Measurements from ENCODE around the gene SHPK.
A peak's percentile ranks its signal among the peaks of the same experiment; 100 is the strongest.
"Not testable (repeated sequence)": the region's sequence is repeated elsewhere in the genome, so short reads cannot be mapped to it uniquely, and the experiment has no call there.

The SHPK gene

GRCh38 chr17:3585826-3586225 lies 50.2 kb downstream of the SHPK start:
- no peak for DNase-seq

DNA sequence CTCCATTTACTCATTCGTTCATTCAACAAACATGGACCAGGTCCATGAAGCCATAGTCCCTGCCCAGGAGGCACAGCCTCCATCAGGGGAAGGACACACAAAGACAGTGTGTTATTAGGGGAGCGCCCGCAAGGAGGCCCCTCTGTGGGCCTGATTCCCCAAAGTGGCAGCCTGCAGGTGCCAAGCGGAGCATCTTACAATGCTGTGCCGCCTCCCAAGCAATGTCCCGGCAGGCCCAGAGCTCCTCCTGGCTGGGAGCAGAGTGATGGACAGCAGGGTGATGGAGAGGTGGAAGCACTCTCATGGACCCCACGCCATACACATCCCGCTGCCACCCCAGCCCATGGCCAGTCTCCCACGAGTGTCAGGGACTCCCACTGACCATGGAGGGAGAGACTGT lies 52.6 kb downstream of the SHPK start:
- no peak for DNase-seq

- no peak for DNase-seq
These were observed 53.1 kb downstream of the SHPK start for GRCh38 chr17:3582915-3583314.

GRCh38 chr17:3578667-3579066 lies 57.4 kb downstream of the SHPK start:
- not testable (repeated sequence) for DNase-seq

DNA sequence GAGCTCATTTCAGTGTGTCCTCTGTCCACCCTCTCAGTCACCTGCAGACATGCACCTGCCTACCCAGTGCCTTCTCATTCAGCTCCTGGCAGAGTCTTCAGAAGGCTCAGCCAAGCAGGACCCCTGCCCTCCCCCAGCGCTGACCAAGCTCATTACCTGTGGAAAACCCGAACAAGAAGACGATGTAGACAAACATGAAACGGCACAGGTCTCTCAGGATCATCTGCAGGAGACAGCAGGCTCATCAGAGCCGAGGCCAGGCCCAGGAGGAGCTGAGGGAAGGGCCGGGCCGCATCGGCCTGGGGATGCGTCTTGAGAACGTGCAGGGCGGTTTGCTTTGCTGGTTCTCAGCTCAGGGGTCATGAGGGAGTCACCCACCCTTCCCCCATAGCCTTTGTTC lies 59.1 kb downstream of the SHPK start:
- DNase-seq = no peak

- DNase-seq = no peak
These were observed 60.5 kb downstream of the SHPK start for GRCh38 chr17:3575511-3575910.

GRCh38 chr17:3574231-3574630 lies 61.8 kb downstream of the SHPK start:
- no peak for DNase-seq

- peak; percentile 12 for DNase-seq
These were observed 62.6 kb downstream of the SHPK start for GRCh38 chr17:3573246-3574100.

DNA sequence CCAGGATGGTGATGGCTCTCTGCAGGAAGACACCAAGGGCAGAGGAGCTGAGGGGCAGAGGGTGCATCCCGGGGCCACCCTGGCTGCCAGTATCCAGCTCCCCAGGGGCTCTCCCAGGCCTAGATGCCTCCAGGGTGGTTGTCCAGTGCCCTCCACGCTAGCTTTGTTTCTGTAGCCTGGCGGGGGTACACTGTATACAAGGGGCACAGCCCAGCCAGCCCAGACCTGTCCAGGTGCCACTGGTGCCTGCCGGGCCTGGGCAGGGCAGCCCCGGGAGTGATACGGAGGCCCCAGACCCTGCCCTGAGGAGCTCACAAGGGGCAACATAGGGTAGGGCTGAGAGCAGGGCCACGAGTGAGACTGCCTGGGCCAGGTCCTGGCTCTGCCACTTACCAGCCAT lies 63.8 kb downstream of the SHPK start:
- DNase-seq = no peak

- DNase-seq = no peak
These were observed 64.8 kb downstream of the SHPK start for GRCh38 chr17:3571043-3571900.

DNA sequence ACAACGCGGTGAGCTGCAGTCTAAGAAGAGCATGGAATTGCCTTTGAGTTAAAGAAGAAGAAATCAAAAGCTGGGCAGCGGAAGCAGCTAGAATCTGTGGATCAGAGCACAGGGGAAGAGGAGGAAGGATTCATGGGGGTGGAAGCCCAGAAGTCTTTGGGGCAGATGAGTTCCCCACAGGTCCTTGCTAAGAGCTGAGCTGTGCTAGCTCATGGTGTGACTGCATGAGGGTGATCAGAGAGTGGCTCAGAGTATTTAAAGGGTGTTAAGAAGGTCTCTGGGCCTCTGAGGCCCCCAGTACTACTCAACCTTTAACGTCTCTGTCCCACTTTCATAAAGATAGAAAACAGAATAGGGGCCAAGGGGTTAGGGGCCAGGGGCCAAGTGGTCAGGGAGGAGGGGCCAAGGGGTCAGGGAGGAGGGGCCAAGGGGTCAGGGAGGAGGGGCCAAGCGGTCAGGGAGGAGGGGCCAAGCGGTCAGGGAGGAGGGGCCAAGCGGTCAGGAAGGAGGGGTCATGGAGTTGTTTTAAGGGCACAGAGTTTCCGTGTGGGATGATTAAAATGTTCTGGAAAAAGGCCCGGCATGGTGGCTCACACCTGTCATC lies 66.4 kb downstream of the SHPK start:
- no peak for DNase-seq

- DNase-seq = no peak
These were observed 69.5 kb downstream of the SHPK start for GRCh38 chr17:3566551-3566950.

GRCh38 chr17:3565143-3565542 lies 70.9 kb downstream of the SHPK start:
- DNase-seq = no peak

DNA sequence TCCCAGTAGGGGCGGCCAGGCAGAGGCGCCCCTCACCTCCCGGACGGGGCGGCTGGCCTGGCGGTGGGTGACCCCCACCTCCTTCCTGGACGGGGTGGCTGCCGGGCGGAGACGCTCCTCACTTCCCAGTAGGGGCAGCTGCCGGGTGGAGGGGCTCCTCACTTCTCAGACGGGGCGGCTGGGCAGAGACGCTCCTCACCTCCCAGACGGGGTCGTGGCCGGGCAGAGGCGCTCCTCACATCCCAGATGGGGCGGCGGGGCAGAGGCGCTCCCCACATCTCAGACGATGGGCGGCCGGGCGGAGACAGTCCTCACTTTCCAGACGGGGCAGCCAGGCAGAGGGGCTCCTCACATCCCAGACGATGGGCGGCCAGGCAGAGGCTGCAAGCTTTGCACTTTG lies 71.8 kb downstream of the SHPK start:
- not testable (repeated sequence) for DNase-seq

- no peak for DNase-seq
These were observed 76.8 kb downstream of the SHPK start for GRCh38 chr17:3559270-3559645.

DNA sequence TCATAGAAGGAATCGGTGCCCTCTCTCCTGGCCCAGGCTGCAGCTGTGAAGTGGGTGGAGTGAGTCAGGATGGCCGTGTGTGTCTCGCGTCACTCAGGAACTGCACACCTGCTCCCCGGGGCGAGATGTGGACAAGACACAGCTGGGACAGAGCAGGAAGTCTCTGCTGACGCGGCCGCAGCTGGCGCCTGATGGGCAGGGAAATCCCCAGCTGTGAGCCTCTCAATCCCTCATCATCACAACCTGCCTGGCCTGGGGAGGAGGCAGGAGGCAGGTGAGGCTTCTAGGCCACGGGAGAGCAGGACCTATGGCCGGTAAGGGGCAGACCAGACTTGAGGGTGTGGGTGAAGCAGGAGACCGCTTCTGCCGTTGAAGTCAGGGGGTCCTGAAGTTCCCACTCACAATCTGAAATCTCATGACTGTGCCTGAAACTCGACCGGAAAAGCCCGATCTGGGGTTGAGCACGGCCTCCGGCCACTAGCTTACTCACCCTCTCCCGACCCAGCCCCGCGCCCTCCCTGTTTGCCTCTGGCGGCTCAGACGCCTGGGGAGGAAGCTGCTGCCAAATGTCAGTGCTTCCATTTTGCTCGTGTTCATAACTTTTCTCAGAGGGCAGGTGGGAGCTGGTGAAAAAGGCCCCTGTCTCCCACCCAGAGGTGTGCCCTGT lies 77.3 kb downstream of the SHPK start:
- peak; percentile 57 for DNase-seq

Measured in femur (tissue), 1 donor.